ENCODE measurements around the gene ZWILCH. TPM values are rescaled to one million over a fixed set of nuclear protein-coding genes. Genes with fewer than 3 reads are reported as not detected.

The ZWILCH gene
- total and polyA plus RNA-seq, 4 donors = 1.5 to 11.3 (median 2.9) TPM

DNA sequence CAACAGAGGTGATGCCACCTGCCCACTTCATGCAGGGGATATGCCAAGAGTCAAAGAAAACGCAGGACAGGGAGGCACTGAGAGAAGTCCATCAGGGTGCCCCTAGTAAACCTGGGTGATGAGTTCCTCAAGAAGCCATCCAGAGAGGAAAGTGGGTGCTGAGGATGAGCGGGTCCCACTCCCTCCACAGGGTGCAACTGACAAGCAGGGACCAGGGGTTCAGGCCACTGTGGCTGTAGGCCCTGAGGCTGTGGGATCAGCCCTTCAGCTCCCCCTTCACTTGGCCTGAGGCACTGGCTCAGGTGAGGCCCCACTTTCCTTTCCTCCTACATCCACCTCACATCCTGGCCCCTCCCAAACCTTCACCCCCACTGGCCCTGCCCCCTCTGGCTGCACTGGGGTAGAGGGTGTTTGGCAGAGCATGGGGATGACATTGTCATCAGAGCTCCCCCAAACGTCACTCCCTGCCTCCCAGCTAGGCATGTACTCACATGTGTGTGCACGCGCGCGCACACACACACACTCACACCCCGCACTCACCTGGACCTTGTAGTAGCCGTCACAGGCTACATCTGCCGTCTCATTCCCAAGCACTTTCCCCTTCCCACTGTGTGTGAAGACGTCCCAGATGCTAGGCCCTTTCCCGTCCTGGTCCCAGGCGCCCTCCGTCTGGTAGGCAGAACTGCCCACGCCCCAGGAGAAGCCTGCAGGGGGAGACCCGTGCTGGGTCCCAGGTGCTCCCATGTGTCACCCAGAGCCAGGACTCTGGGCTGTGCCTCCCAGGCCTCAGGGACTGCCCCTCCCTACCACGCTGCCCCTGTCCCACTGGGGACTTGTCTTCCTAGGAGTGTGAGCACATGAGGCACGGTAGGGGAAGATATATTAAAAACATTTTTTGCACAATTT lies 59.3 kb downstream of the ZWILCH start:
- Histone ChIP-seq H3K36me3 (ENCODE audit: control insufficient read depth in 4 of 4, insufficient read depth in 3 of 4, low read depth in 1 of 4, low read length in 3 of 4) (no peaks in the 10 kb centered on the region), H3K27me3 (ENCODE audit: control insufficient read depth in 4 of 4, insufficient read depth in 4 of 4, low read length in 3 of 4) (no peaks in the 10 kb centered on the region), H3K27ac (ENCODE audit: low read depth in 1 of 2, low read length in 2 of 2) (no peak overlapping the region), H3K4me1 (ENCODE audit: control insufficient read depth in 4 of 4, insufficient read depth in 4 of 4, low read length in 3 of 4) (peaks cover 0 to 5% (median 3%) of the 10 kb centered on the region in 4 donors), H3K9ac (ENCODE audit: low read depth in 1 of 2, low read length in 2 of 2) (no peak overlapping the region), H3K4me3 (ENCODE audit: low read depth in 1 of 3, low read length in 3 of 3) (no peak overlapping the region), H3K9me3 (ENCODE audit: control insufficient read depth in 4 of 4, low read length in 3 of 4) (no peaks in the 10 kb centered on the region)
- TF ChIP-seq MAX (IDR thresholded peaks at IDR 0.05) (no peak), REST (IDR thresholded peaks at IDR 0.05) (no peak)
- DNase-seq (ENCODE audit: low spot score) = no peak
- WGBS = 88% methylated on average over 18 of the region's 18 CpGs

DNA sequence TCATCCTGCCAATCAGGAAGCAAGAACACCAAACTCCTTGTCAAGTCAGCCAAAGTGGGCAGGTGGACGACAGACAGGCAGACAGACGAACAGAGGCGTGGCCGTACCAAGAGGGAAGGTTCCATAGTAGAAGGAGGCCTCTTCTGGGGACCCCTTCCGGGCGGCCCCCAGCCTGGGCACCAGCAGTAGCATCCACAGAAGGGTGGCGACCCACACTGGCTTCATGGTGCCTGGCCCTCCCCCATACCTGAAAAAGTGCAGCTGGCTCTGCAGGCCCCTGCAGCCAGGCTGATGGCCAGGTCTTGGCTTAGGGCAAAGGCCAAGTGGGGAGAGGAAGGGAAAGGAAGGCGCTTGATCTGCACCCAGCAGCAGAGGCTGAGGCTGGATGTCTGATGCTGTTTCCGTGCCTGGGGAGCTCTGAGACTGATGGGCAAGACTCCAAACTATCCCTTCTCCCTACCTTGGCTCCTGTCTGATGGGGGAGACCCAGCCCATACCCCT lies 60.1 kb downstream of the ZWILCH start:
- no peak for DNase-seq (ENCODE audit: low spot score)
- WGBS = 86% methylated on average over 9 of the region's 9 CpGs
- Histone ChIP-seq H3K9me3 (ENCODE audit: control insufficient read depth in 4 of 4, low read length in 3 of 4) (no peaks in the 10 kb centered on the region), H3K36me3 (ENCODE audit: control insufficient read depth in 4 of 4, insufficient read depth in 3 of 4, low read depth in 1 of 4, low read length in 3 of 4) (no peaks in the 10 kb centered on the region), H3K4me3 (ENCODE audit: low read depth in 1 of 3, low read length in 3 of 3) (no peak overlapping the region), H3K4me1 (ENCODE audit: control insufficient read depth in 4 of 4, insufficient read depth in 4 of 4, low read length in 3 of 4) (peaks cover 0 to 5% (median 3%) of the 10 kb centered on the region in 4 donors), H3K9ac (ENCODE audit: low read depth in 1 of 2, low read length in 2 of 2) (no peak overlapping the region), H3K27me3 (ENCODE audit: control insufficient read depth in 4 of 4, insufficient read depth in 4 of 4, low read length in 3 of 4) (no peaks in the 10 kb centered on the region), H3K27ac (ENCODE audit: low read depth in 1 of 2, low read length in 2 of 2) (no peak overlapping the region)
- no peak for TF ChIP-seq EGR1 (IDR thresholded peaks at IDR 0.05; ENCODE audit: low read depth in 2 of 2)
- no peak for TF ChIP-seq HNF4A (conservative IDR thresholded peaks at IDR 0.05)
- no peak for TF ChIP-seq SP1 (IDR thresholded peaks at IDR 0.05)
- TF ChIP-seq FOXA1 (IDR thresholded peaks at IDR 0.05) = no peak
- no peak for TF ChIP-seq JUND (IDR thresholded peaks at IDR 0.05)
- TF ChIP-seq TAF1 (conservative IDR thresholded peaks at IDR 0.05) = no peak
- TF ChIP-seq RXRA (IDR thresholded peaks at IDR 0.05) = no peak
- TF ChIP-seq MAX (IDR thresholded peaks at IDR 0.05) = no peak
- no peak for TF ChIP-seq NR2F2 (IDR thresholded peaks at IDR 0.05)
- TF ChIP-seq GABPA (IDR thresholded peaks at IDR 0.05 in 1 of 2, conservative IDR thresholded peaks at IDR 0.05 in 1 of 2) = no peak
- TF ChIP-seq YY1 (IDR thresholded peaks at IDR 0.05) = no peak
- no peak for TF ChIP-seq RAD21 (IDR thresholded peaks at IDR 0.05)

DNA sequence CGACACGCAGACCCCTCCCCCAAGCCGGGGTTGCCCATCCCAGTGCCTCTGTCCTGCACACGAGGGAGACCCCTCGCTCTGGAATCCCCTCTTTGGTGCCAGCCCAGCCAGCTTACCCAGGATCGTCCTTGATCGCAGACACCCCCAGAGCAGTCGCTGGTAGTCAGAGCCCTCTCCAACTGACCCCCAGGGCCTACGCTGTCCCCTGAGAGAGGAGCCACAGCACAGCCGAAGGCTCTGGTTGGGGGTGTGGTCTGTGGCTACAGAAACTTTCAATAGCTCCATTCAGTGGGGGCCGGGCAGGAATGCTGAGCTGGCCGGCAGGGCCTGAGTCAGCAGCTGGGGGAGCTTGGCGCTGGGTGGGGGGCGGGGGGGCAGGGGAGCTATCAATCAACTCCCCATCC lies 60.6 kb downstream of the ZWILCH start, which contains the start of gene LCTL:
TSS of gene LCTL (minus strand) at position 258 of the 404 bp plus-strand sequence. CDS start 633 bp downstream, outside the sequence.
- no peak within 1 kb of the TSS for H3K9ac ChIP-seq (ENCODE audit: low read depth in 1 of 2, low read length in 2 of 2)
- no peak for DNase-seq (ENCODE audit: low spot score)
- H3K4me1 ChIP-seq (ENCODE audit: control insufficient read depth in 4 of 4, insufficient read depth in 4 of 4, low read length in 3 of 4) = peaks cover 0 to 5% (median 3%) of the 10 kb centered on the region in 4 donors
- no peaks in the 10 kb centered on the region for H3K36me3 ChIP-seq (ENCODE audit: control insufficient read depth in 4 of 4, insufficient read depth in 3 of 4, low read depth in 1 of 4, low read length in 3 of 4)
- no peak within 1 kb of the TSS for H3K27ac ChIP-seq (ENCODE audit: low read depth in 1 of 2, low read length in 2 of 2)
- H3K9me3 ChIP-seq (ENCODE audit: control insufficient read depth in 4 of 4, low read length in 3 of 4) = no peaks in the 10 kb centered on the region
- TF ChIP-seq YY1 (IDR thresholded peaks at IDR 0.05) (no peak), CTCF (IDR thresholded peaks at IDR 0.05; ENCODE audit: low read depth, low read length, missing input control) (no peak), MAX (IDR thresholded peaks at IDR 0.05) (no peak), RXRA (IDR thresholded peaks at IDR 0.05) (no peak), HNF4A (conservative IDR thresholded peaks at IDR 0.05) (no peak), FOXA1 (IDR thresholded peaks at IDR 0.05) (no peak), GABPA (IDR thresholded peaks at IDR 0.05 in 1 of 2, conservative IDR thresholded peaks at IDR 0.05 in 1 of 2) (no peak), RAD21 (IDR thresholded peaks at IDR 0.05) (no peak), FOXA2 (IDR thresholded peaks at IDR 0.05) (no peak), HNF4G (IDR thresholded peaks at IDR 0.05) (no peak), TAF1 (conservative IDR thresholded peaks at IDR 0.05) (no peak), NR2F2 (IDR thresholded peaks at IDR 0.05) (no peak), SP1 (IDR thresholded peaks at IDR 0.05) (no peak)
- TF ChIP-seq, protein P1, sequence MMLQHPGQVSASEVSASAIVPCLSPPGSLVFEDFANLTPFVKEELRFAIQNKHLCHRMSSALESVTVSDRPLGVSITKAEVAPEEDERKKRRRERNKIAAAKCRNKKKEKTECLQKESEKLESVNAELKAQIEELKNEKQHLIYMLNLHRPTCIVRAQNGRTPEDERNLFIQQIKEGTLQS (IDR thresholded peaks at IDR 0.05) = no peak
- H3K4me3 ChIP-seq (ENCODE audit: low read depth in 1 of 3, low read length in 3 of 3) = no peak within 1 kb of the TSS
- 77% methylated on average over 14 of the region's 14 CpGs for WGBS
- H3K27me3 ChIP-seq (ENCODE audit: control insufficient read depth in 4 of 4, insufficient read depth in 4 of 4, low read length in 3 of 4) = no peaks in the 10 kb centered on the region
